PFSK-1 (cell line): ENCODE results near the gene HERC3.

Experiments
- POLR2AphosphoS5 ChIP-seq: IDR thresholded peaks from 2 replicates; pipeline ENCODE4 v1.6.1; 2012; ENCODE audit warnings: low read depth, mild to moderate bottlenecking, control low read depth, low read length, moderate library complexity
- SIN3A ChIP-seq: IDR thresholded peaks from 2 replicates; pipeline ENCODE4 v1.6.1; 2012; ENCODE audit warnings: mild to moderate bottlenecking, low read length, moderate library complexity, borderline replicate concordance; ENCODE audit not compliant: insufficient read depth
- TF ChIP-seq, protein P1 (sequence below), 2 experiments: IDR thresholded peaks; 2 replicates each; pipeline versions ENCODE4 v1.6.1 to v1.8.0; 2011 to 2012; ENCODE audit warnings: low read depth in 2 of 2, low read length in 2 of 2, control low read depth in 1 of 2, inconsistent platforms in 1 of 2, mild to moderate bottlenecking in 1 of 2, moderate library complexity in 1 of 2; ENCODE audit not compliant: insufficient read depth in 1 of 2

DNA sequence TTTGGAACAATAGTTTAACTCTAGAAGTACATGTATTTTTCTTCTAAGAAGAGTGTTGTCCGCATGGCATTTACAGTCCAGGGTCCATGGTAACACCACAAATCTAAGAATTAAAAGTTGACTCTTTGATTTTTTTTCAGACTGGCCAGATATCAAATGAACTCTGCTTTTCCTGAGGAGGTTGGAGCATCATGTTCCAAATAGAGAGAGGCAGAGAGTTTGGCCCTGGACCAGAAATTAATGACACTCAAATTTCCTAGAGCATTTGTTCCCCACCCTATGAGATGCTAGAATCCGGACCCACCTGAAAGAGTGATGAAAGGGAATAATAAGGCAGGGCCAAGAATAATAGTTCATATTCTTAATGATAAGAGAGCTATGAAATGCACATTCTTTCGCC, 152.3 kb downstream of the HERC3 start:
- TF ChIP-seq POLR2AphosphoS5 (no peak), SIN3A (no peak)
- TF ChIP-seq, protein P1, sequence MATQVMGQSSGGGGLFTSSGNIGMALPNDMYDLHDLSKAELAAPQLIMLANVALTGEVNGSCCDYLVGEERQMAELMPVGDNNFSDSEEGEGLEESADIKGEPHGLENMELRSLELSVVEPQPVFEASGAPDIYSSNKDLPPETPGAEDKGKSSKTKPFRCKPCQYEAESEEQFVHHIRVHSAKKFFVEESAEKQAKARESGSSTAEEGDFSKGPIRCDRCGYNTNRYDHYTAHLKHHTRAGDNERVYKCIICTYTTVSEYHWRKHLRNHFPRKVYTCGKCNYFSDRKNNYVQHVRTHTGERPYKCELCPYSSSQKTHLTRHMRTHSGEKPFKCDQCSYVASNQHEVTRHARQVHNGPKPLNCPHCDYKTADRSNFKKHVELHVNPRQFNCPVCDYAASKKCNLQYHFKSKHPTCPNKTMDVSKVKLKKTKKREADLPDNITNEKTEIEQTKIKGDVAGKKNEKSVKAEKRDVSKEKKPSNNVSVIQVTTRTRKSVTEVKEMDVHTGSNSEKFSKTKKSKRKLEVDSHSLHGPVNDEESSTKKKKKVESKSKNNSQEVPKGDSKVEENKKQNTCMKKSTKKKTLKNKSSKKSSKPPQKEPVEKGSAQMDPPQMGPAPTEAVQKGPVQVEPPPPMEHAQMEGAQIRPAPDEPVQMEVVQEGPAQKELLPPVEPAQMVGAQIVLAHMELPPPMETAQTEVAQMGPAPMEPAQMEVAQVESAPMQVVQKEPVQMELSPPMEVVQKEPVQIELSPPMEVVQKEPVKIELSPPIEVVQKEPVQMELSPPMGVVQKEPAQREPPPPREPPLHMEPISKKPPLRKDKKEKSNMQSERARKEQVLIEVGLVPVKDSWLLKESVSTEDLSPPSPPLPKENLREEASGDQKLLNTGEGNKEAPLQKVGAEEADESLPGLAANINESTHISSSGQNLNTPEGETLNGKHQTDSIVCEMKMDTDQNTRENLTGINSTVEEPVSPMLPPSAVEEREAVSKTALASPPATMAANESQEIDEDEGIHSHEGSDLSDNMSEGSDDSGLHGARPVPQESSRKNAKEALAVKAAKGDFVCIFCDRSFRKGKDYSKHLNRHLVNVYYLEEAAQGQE (IDR thresholded peaks at IDR 0.05; ENCODE audit: insufficient read depth in 1 of 2, low read depth in 2 of 2, low read length in 2 of 2): no peak
